SK-N-SH treated with all-trans-retinoic acid at 6 μM for 48 hours (cell line): ENCODE results near the gene OS9.

Source experiments
- ATAC-seq: fragments of 200-7000 bp; cut with Tn5 transposase; 3 replicates; pipeline ENCODE4 v1.9.1; 2020; ENCODE audit warnings: mild to moderate bottlenecking, moderate library complexity
- ARNTL ChIP-seq: fragments of 450-650 bp; formaldehyde crosslinking; IDR thresholded peaks from 2 replicates; pipeline ENCODE4 v1.5.0; 2020; ENCODE audit warnings: low read depth, mild to moderate bottlenecking, moderate library complexity, borderline replicate concordance
- BACH2 ChIP-seq: fragments of 250-450 bp; sonication (Bioruptor Pico); IDR thresholded peaks from 2 replicates; pipeline ENCODE4 v1.9.0; 2021; ENCODE audit warnings: mild to moderate bottlenecking, borderline replicate concordance
- CREB5 ChIP-seq: fragments of 250-450 bp; sonication (Bioruptor Pico); IDR thresholded peaks from 2 replicates; pipeline ENCODE4 v1.5.1; 2020; ENCODE audit warnings: low read depth, mild to moderate bottlenecking, moderate library complexity
- CSDC2 ChIP-seq: fragments of 250-450 bp; sonication (Bioruptor Pico); IDR thresholded peaks from 2 replicates; pipeline ENCODE4 v1.5.0; 2020; ENCODE audit warnings: mild to moderate bottlenecking, moderate library complexity
- CSRNP3 ChIP-seq: fragments of 250-450 bp; sonication (Bioruptor Pico); IDR thresholded peaks from 2 replicates; pipeline ENCODE4 v1.5.1; 2021; ENCODE audit warnings: mild to moderate bottlenecking, moderate library complexity
- ESRRG ChIP-seq: fragments of 250-450 bp; sonication (Bioruptor Pico); IDR thresholded peaks from 2 replicates; pipeline ENCODE4 v1.6.1; 2021; ENCODE audit warnings: mild to moderate bottlenecking
- GLIS3 ChIP-seq: fragments of 250-450 bp; sonication (Bioruptor Pico); IDR thresholded peaks from 2 replicates; pipeline ENCODE4 v1.5.0; 2020; ENCODE audit warnings: mild to moderate bottlenecking, moderate library complexity
- ISL1 ChIP-seq: fragments of 250-450 bp; sonication (Bioruptor Pico); IDR thresholded peaks from 2 replicates; pipeline ENCODE4 v2.1.2; 2022; ENCODE audit warnings: mild to moderate bottlenecking, moderate library complexity
- OSR1 ChIP-seq: fragments of 250-450 bp; sonication (Bioruptor Pico); IDR thresholded peaks from 2 replicates; pipeline ENCODE4 v1.8.0; 2022; ENCODE audit warnings: moderate library complexity, mild to moderate bottlenecking, inconsistent platforms
- PATZ1 ChIP-seq: fragments of 250-450 bp; sonication (Bioruptor Pico); IDR thresholded peaks from 2 replicates; pipeline ENCODE4 v1.8.0; 2020; ENCODE audit warnings: mild to moderate bottlenecking, moderate library complexity, borderline replicate concordance
- POU6F1 ChIP-seq: fragments of 250-450 bp; sonication (Bioruptor Pico); IDR thresholded peaks from 2 replicates; pipeline ENCODE4 v1.8.0; 2021; ENCODE audit warnings: low read depth, mild to moderate bottlenecking, moderate library complexity, borderline replicate concordance
- PPARA ChIP-seq: fragments of 250-450 bp; sonication (Bioruptor Pico); IDR thresholded peaks from 2 replicates; pipeline ENCODE4 v1.5.0; 2020; ENCODE audit warnings: mild to moderate bottlenecking, borderline replicate concordance
- SNAI2 ChIP-seq: fragments of 250-450 bp; sonication (Bioruptor Pico); IDR thresholded peaks from 2 replicates; pipeline ENCODE4 v1.5.0; 2020; ENCODE audit warnings: mild to moderate bottlenecking, moderate library complexity
- TCF4 ChIP-seq: fragments of 250-450 bp; sonication (Bioruptor Pico); IDR thresholded peaks from 2 replicates; pipeline ENCODE4 v1.8.0; 2021; ENCODE audit warnings: mild to moderate bottlenecking, moderate library complexity, borderline replicate concordance
- TOX ChIP-seq: fragments of 250-450 bp; sonication (Bioruptor Pico); IDR thresholded peaks from 2 replicates; pipeline ENCODE4 v1.8.0; 2021; ENCODE audit warnings: mild to moderate bottlenecking, moderate library complexity, borderline replicate concordance
- TSHZ2 ChIP-seq: fragments of 250-450 bp; sonication (Bioruptor Pico); IDR thresholded peaks from 2 replicates; pipeline ENCODE4 v1.5.0; 2020; ENCODE audit warnings: mild to moderate bottlenecking, moderate library complexity
- ZC3H10 ChIP-seq: fragments of 250-450 bp; sonication (Bioruptor Pico); IDR thresholded peaks from 2 replicates; pipeline ENCODE4 v1.5.1; 2021; ENCODE audit warnings: mild to moderate bottlenecking, moderate library complexity
- ZFP3 ChIP-seq: fragments of 250-450 bp; sonication (Bioruptor Pico); IDR thresholded peaks from 2 replicates; pipeline ENCODE4 v1.5.0; 2020; ENCODE audit warnings: mild to moderate bottlenecking, moderate library complexity
- ZFP30 ChIP-seq: fragments of 450-650 bp; formaldehyde crosslinking; IDR thresholded peaks from 2 replicates; pipeline ENCODE4 v1.5.0; 2022; ENCODE audit warnings: mild to moderate bottlenecking, moderate library complexity
- ZNF565 ChIP-seq: fragments of 450-650 bp; formaldehyde crosslinking; conservative IDR thresholded peaks from 2 replicates; pipeline ENCODE4 v1.5.0; 2020; ENCODE audit warnings: low read depth, mild to moderate bottlenecking, moderate library complexity
- ZNF8 ChIP-seq: fragments of 450-650 bp; formaldehyde crosslinking; IDR thresholded peaks from 2 replicates; pipeline ENCODE4 v1.5.0; 2020; ENCODE audit warnings: mild to moderate bottlenecking, moderate library complexity

OS9 gene

GRCh38 chr12:57750561-57751431 lies 56.9 kb downstream of the OS9 start:
- ATAC-seq: no peak

GRCh38 chr12:57751432-57751787 lies 57.5 kb downstream of the OS9 start:
- no peak; the same call in 2 of the 3 replicates for ATAC-seq
- no peak for TF ChIP-seq ISL1
- no peak for TF ChIP-seq CREB5 (CRISPR knock-in tag)
- TF ChIP-seq, all 23 proteins: peak for 0

More at GRCh38 chr12:57750561-57751431, 56.9 kb downstream of the OS9 start:
- TF ChIP-seq ZC3H10 (no peak), SNAI2 (CRISPR knock-in tag) (no peak), POU6F1 (CRISPR knock-in tag) (no peak), ZNF8 (CRISPR knock-in tag) (no peak), BACH2 (CRISPR knock-in tag) (no peak), TSHZ2 (CRISPR knock-in tag) (no peak)

GRCh38 chr12:57751788-57752667 lies 58.1 kb downstream of the OS9 start, which contains the start of gene CDK4:
Gene CDK4 (minus strand): TSS chr12:57752310. CDS start chr12:57751717, 593 bp downstream.
- ATAC-seq: peak; percentile 86
- TF ChIP-seq ESRRG (CRISPR knock-in tag): no peak
- no peak for TF ChIP-seq ZC3H10
- peak; percentile 96 for TF ChIP-seq ARNTL (CRISPR knock-in tag)
- peak; percentile 68 for TF ChIP-seq PATZ1 (CRISPR knock-in tag)
- no peak for TF ChIP-seq ZNF565 (CRISPR knock-in tag)
- peak; percentile 61; the same call in 1 of the 2 replicates for TF ChIP-seq CSDC2
- no peak for TF ChIP-seq ISL1
- no peak for TF ChIP-seq PPARA (CRISPR knock-in tag)
- TF ChIP-seq TCF4 (CRISPR knock-in tag): no peak
- TF ChIP-seq GLIS3 (CRISPR knock-in tag): no peak
- peak; percentile 6; the same call in 1 of the 2 replicates for TF ChIP-seq ZFP3
- no peak for TF ChIP-seq BACH2 (CRISPR knock-in tag)
- no peak for TF ChIP-seq SNAI2 (CRISPR knock-in tag)
- no peak for TF ChIP-seq OSR1 (CRISPR knock-in tag)

GRCh38 chr12:57752668-57753000 lies 58.7 kb downstream of the OS9 start:
- ATAC-seq: no peak
- TF ChIP-seq PPARA (CRISPR knock-in tag) (no peak), CREB5 (CRISPR knock-in tag) (no peak), ISL1 (no peak), CSDC2 (no peak), ZNF8 (CRISPR knock-in tag) (no peak), BACH2 (CRISPR knock-in tag) (no peak), ZFP30 (no peak), CSRNP3 (CRISPR knock-in tag) (no peak), ESRRG (CRISPR knock-in tag) (no peak), GLIS3 (CRISPR knock-in tag) (no peak), ZNF565 (CRISPR knock-in tag) (no peak), TOX (CRISPR knock-in tag) (no peak)
